KMS-11 (cell line): ENCODE measurements around the gene HDLBP.

Source experiments
- H2AFZ ChIP-seq: fragments of 200-600 bp; sonication (generic); 2 replicates; pipeline ENCODE4 v1.6.1; 2016; ENCODE audit warnings: antibody characterized with exemption, mixed run types, low read depth
- H3K27ac ChIP-seq: fragments of 200-600 bp; sonication (generic); 2 replicates; pipeline ENCODE4 v1.6.1; 2016; ENCODE audit warnings: mild to moderate bottlenecking, mixed run types
- H3K27me3 ChIP-seq: fragments of 200-600 bp; sonication (generic); 2 replicates; pipeline ENCODE4 v1.6.1; 2017; ENCODE audit warnings: mild to moderate bottlenecking, low read depth, mixed run types, moderate library complexity; ENCODE audit not compliant: insufficient read depth
- H3K36me3 ChIP-seq: fragments of 200-600 bp; sonication (generic); 2 replicates; pipeline ENCODE4 v1.6.1; 2017; ENCODE audit warnings: mild to moderate bottlenecking, mixed run types; ENCODE audit not compliant: insufficient read depth
- H3K4me1 ChIP-seq: fragments of 200-600 bp; sonication (generic); 2 replicates; pipeline ENCODE4 v1.6.1; 2016; ENCODE audit warnings: mild to moderate bottlenecking, low read depth, mixed run types; ENCODE audit not compliant: poor library complexity, severe bottlenecking
- H3K4me2 ChIP-seq: fragments of 200-600 bp; sonication (generic); 2 replicates; pipeline ENCODE4 v1.7.0; 2016; ENCODE audit warnings: mild to moderate bottlenecking, mixed run types
- H3K4me3 ChIP-seq: fragments of 200-600 bp; sonication (generic); IDR thresholded peaks from 2 replicates; pipeline ENCODE4 v1.6.1; 2017; ENCODE audit warnings: low read depth, low read length, mixed read lengths; ENCODE audit not compliant: insufficient read depth
- H3K79me2 ChIP-seq: fragments of 200-600 bp; sonication (generic); 2 replicates; pipeline ENCODE4 v1.6.1; 2016; ENCODE audit warnings: low read depth, mixed run types; ENCODE audit not compliant: insufficient read depth
- H3K9ac ChIP-seq: fragments of 200-600 bp; sonication (generic); 2 replicates; pipeline ENCODE4 v1.6.1; 2016; ENCODE audit warnings: mild to moderate bottlenecking, mixed run types
- H4K20me1 ChIP-seq: fragments of 200-600 bp; sonication (generic); 2 replicates; pipeline ENCODE4 v1.6.1; 2016; ENCODE audit warnings: mild to moderate bottlenecking, mixed run types; ENCODE audit not compliant: insufficient read depth
- TF ChIP-seq, protein P1 (sequence below): fragments of 200-600 bp; sonication (generic); conservative IDR thresholded peaks from 2 replicates; pipeline ENCODE4 v1.6.1; 2017; ENCODE audit warnings: low read depth, mild to moderate bottlenecking, antibody characterized with exemption, low read length, moderate library complexity, mixed read lengths

The HDLBP gene

DNA sequence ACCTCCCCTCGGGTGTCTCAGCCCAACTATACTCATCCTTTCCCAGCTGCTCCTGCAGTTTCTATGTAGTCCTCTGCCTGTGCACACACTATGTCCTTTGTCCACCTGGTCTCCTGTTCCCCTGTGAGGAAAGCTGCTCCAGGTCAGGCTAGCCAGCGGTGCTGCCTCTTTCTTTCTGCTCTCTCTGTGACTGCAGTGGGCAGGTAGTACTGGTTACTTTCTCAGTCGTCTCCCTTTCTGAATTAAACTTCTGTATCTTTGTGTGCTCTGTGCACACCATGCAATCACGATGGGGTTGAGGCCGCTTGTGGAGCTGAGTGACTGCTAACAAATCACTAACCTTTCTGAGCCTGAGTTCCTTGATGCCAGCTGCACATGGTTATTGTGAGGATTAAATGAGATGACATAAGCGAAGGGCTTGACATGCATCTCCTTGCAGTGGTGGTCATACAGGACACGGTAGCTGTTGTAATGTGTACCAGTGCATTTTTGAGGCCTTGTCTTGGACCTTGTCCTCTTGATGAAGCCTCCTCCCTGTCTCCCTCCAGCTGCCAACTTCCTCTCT, 44.1 kb upstream of the HDLBP start:
- no peak overlapping the region for H3K27ac ChIP-seq
- peaks cover 52% of the 10 kb centered on the region for H3K79me2 ChIP-seq
- no peak overlapping the region for H3K4me3 ChIP-seq
- TF ChIP-seq, protein P1, sequence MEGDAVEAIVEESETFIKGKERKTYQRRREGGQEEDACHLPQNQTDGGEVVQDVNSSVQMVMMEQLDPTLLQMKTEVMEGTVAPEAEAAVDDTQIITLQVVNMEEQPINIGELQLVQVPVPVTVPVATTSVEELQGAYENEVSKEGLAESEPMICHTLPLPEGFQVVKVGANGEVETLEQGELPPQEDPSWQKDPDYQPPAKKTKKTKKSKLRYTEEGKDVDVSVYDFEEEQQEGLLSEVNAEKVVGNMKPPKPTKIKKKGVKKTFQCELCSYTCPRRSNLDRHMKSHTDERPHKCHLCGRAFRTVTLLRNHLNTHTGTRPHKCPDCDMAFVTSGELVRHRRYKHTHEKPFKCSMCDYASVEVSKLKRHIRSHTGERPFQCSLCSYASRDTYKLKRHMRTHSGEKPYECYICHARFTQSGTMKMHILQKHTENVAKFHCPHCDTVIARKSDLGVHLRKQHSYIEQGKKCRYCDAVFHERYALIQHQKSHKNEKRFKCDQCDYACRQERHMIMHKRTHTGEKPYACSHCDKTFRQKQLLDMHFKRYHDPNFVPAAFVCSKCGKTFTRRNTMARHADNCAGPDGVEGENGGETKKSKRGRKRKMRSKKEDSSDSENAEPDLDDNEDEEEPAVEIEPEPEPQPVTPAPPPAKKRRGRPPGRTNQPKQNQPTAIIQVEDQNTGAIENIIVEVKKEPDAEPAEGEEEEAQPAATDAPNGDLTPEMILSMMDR = no peak
- H3K4me1 ChIP-seq = peaks cover 58% of the 10 kb centered on the region
- no peak overlapping the region for H3K9ac ChIP-seq
- H4K20me1 ChIP-seq = peaks cover 10% of the 10 kb centered on the region
- H3K27me3 ChIP-seq = no peaks in the 10 kb centered on the region
- no peak overlapping the region for H2AFZ ChIP-seq
- no peak overlapping the region for H3K4me2 ChIP-seq
- H3K36me3 ChIP-seq = no peaks in the 10 kb centered on the region

DNA sequence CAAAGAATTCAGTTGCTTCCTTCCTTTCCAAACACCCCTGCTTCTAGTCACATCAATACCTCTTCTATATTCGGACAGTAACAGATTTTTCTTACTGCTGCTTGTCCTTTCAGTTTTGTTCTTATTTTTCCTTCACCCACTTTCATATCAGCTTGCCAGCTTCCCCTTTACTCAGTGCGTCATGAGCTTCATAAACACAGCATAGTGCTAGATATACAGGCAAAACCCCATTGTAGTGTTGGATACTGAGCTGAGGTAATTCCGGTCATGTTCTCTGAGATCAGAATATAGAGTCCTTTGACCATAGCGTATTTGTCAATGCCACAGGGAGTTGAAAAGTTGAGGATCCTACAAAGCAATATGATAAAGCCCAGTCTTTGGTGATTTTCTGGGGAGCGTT, 43.0 kb upstream of the HDLBP start:
- no peaks in the 10 kb centered on the region for H3K36me3 ChIP-seq
- peak overlapping the region; percentile 94 for H3K4me2 ChIP-seq
- peaks cover 62% of the 10 kb centered on the region for H3K4me1 ChIP-seq
- no peak overlapping the region for H3K27ac ChIP-seq
- no peak overlapping the region for H3K9ac ChIP-seq
- no peaks in the 10 kb centered on the region for H3K27me3 ChIP-seq
- H2AFZ ChIP-seq = no peak overlapping the region
- peaks cover 16% of the 10 kb centered on the region for H4K20me1 ChIP-seq
- no peak overlapping the region for H3K4me3 ChIP-seq
- H3K79me2 ChIP-seq = peaks cover 52% of the 10 kb centered on the region
- TF ChIP-seq, protein P1 = no peak

DNA sequence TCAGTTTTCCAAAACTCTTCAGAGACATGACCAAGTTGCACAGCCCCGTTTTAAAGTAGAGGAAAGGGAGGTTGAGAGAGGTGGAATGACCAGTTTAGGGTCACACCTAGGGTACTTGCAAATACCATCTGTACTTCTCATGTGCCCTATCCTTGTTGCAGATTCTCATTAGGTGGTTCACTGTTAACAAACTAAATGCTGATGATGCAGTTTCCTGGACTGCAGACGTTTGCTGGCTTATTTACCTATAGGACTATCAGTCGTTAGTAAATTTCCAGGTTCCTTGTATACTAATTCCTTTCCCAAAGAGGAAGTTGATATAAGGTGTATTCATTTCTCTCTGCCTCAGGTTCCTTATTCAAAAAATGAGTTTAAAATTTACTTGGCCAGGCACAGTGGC, 42.1 kb upstream of the HDLBP start:
- Histone ChIP-seq H3K4me3 (no peak overlapping the region), H3K36me3 (no peaks in the 10 kb centered on the region), H3K4me2 (peak overlapping the region; percentile 94), H3K27ac (no peak overlapping the region), H4K20me1 (peaks cover 16% of the 10 kb centered on the region), H3K4me1 (peaks cover 52% of the 10 kb centered on the region), H2AFZ (no peak overlapping the region), H3K79me2 (peaks cover 52% of the 10 kb centered on the region), H3K27me3 (no peaks in the 10 kb centered on the region), H3K9ac (no peak overlapping the region; the same call in 1 of the 2 replicates)
- TF ChIP-seq, protein P1 = no peak

DNA sequence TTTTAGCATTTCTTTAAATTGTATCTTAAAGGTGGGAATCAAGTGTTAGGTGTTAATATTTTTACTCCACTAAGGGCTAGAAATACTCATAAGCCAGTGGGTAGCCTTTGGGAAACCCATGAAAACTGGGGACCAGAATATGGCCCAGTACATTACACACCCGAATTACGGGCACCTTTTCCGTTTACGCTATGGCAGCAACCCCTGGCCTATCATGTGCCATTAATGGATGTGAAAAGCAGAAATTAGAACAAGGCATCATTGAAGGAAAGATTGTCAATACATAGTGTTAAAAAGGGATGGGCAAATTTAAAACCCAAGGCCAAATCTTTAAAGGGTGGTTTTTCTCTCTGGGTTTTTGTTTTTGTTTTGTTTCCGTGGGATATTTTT, 41.4 kb upstream of the HDLBP start:
- Histone ChIP-seq H3K4me2 (peak overlapping the region; percentile 94), H3K9ac (peak overlapping the region; percentile 75), H3K4me3 (peak overlapping the region; percentile 87), H3K36me3 (no peaks in the 10 kb centered on the region), H3K79me2 (peaks cover 52% of the 10 kb centered on the region), H4K20me1 (peaks cover 16% of the 10 kb centered on the region), H3K27me3 (no peaks in the 10 kb centered on the region), H3K27ac (peak overlapping the region; percentile 30; the same call in 1 of the 2 replicates), H3K4me1 (peaks cover 52% of the 10 kb centered on the region), H2AFZ (peak overlapping the region; percentile 30; the same call in 1 of the 2 replicates)
- TF ChIP-seq, protein P1 = no peak
